DMS53 treated with DMSO at 0.1 percent for 48 hours (cell line): ENCODE measurements around the gene SAMD14.
"Not testable (repeated sequence)": the region's sequence is repeated elsewhere in the genome, so short reads cannot be mapped to it uniquely, and the experiment has no call there.

Experiments
- DNase-seq: peaks from one replicate; lab custom pipeline; 2025; ENCODE audit not compliant: unreplicated experiment; lab: John Stamatoyannopoulos, UW

Gene SAMD14

DNA sequence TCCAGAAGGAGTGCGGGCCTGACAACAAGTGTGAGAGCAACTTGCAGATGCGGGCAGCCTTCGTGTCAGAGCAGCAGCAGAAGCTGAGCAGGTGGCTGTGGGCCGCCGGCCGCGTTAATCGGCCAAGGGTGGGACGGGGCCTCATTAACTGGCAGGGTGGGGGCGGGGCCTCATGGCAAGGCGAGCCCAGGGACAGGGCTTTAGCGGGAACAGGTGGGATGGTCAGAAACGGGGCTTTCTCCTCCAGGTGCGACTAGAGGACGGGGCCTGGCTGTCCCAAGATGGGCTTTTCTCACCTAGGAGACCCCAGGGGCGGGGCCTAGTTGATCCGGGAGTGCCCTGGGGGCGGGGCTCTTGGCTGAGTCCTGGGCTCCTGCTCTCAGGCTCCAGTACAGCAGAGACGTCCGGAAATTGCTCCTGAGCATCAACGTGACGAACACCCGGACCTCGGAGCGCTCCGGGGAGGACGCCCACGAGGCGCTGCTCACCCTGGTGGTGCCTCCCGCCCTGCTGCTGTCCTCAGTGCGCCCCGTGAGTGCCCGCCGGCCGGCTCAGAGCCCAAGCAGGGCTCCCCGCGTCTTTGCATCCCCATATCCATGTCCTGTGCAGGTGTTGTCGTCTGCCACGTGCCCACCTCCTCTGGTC is 53.2 kb downstream of the SAMD14 start:
- DNase-seq: no peak

- DNase-seq: no peak
Measured at GRCh38 chr17:50076221-50076590, 53.8 kb downstream of the SAMD14 start.

DNA sequence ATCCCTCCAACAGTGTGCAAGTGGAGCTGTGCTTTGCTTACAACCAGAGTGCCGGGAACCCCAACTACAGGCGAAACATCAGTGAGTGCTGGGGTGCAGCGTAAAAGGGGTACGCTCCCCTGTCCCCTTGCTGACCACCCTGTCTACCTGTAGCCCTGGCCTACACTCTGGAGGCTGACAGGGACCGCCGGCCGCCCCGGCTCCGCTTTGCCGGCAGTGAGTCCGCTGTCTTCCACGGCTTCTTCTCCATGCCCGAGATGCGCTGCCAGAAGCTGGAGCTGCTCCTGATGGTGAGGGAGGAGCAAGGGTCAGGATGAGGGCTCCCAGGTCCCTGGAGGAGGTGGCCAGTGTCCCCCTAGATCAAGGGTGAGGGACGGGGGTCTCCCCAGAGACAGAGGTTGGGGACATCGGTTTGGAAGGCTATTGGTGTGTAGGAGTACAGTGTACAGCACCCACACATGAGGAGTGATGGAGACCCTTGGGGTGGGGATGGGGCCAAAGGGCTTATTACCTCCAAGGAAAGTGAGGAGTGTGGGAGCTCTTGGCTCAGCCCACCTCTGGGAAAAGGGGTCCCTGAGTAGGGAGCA is 54.4 kb downstream of the SAMD14 start:
- DNase-seq: no peak

DNA sequence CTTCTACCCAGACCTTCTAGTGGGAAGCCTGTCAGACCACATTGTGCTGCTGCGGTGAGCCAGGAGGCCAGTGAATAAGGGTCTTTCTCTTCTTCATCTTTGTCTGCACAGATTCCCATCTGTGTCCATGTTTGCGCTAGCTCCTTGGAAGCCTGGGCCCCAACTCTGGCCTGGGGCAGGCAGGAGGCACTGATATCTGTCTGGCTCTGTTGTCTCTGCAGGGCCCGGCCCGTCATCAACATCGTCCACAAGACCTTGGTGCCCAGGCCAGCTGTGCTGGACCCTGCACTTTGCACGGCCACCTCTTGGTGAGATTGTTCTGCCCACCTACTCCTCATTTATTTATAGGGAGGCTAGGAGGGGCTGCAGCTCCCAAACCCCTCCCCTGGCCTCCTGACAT is 55.7 kb downstream of the SAMD14 start:
- DNase-seq: no peak

- DNase-seq: no peak
Measured at GRCh38 chr17:50072925-50073324, 57.0 kb downstream of the SAMD14 start.

DNA sequence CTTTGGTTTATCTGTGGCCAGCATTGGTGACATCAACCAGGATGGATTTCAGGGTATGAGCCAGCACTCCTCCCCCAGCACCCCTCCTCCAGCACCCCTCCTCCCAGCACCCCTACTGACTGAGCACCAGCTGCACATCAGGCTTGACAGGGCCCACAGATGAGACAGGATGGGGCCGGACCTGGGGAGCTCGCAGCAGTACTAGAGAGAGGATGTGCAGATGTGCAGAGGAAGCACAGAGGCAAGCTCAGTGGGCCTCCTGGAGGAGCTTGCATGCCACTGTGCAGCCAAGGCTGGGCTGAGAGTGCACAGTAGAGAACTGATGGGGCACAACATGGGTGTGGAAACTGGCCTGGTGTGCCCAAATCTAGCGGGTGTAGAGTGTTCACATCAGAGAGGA is 57.8 kb downstream of the SAMD14 start:
- no peak for DNase-seq

DNA sequence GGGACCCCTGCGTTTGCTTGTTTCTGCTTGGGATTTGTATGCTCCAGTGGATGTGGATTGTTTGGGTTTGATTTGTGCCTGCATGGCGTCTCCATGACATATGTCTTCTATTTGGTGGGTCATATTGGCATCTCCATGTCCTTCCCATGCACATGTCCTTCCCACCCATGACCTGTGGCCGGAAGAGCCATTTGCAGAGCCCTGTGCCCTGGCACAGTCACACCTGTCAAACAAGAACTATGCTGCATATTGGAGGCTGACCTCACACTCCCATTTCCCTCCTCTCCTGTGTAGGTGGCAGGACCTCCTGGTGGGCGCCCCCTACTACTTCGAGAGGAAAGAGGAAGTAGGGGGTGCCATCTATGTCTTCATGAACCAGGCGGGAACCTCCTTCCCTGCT is 58.3 kb downstream of the SAMD14 start:
- DNase-seq: no peak

DNA sequence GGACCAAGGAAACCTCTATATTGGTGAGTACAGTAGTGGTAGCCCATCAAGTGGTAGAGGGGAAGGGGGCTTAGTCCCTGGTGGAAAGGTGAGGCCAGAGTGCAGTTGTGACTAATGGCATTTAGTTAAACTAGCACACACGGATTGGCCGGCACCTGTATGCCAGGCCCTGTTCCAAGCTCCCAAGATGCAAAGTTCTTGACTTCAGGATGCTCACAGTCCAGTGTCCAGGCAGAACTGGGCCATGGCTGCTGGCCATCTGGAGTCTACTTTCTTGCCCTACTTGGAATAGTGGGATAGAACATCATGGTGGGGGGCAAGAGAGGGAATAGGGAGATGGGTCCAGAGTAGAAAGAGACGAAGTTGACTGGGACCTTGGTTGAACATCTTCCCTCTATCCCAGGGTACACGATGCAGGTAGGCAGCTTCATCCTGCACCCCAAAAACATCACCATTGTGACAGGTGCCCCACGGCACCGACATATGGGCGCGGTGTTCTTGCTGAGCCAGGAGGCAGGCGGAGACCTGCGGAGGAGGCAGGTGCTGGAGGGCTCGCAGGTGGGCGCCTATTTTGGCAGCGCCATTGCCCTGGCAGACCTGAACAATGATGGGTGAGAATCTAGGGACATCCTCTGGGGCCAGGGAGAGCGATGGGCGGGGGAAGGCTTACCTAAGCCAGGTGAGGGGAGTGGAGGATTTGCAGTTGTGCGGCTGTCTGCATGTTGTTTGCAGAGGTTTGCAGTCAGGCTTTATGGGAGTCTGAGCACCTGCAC is 58.9 kb downstream of the SAMD14 start:
- no peak for DNase-seq

GRCh38 chr17:50067996-50068395 is 62.0 kb downstream of the SAMD14 start:
- no peak for DNase-seq

- no peak for DNase-seq
Measured at GRCh38 chr17:50066995-50067394, 63.0 kb downstream of the SAMD14 start.

DNA sequence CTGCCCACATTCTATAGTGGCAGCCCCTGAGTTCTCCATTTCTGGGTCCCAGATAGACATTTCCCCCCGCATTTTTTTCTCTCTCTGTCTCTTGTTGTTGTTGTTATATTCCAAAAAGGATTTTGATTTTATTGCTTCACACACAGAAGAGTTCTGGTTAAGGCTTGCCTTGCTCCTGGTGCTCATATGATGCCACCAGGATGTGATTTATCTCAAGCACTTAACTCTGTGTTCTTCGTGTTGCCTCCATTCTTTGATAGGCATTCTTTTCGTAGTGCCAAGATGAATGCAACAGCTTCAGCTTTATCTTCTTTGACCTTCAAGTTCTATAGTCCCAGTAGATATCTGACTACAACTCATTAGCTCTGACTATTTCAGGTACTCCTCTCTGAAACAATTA is 64.9 kb downstream of the SAMD14 start:
- no peak for DNase-seq

DNA sequence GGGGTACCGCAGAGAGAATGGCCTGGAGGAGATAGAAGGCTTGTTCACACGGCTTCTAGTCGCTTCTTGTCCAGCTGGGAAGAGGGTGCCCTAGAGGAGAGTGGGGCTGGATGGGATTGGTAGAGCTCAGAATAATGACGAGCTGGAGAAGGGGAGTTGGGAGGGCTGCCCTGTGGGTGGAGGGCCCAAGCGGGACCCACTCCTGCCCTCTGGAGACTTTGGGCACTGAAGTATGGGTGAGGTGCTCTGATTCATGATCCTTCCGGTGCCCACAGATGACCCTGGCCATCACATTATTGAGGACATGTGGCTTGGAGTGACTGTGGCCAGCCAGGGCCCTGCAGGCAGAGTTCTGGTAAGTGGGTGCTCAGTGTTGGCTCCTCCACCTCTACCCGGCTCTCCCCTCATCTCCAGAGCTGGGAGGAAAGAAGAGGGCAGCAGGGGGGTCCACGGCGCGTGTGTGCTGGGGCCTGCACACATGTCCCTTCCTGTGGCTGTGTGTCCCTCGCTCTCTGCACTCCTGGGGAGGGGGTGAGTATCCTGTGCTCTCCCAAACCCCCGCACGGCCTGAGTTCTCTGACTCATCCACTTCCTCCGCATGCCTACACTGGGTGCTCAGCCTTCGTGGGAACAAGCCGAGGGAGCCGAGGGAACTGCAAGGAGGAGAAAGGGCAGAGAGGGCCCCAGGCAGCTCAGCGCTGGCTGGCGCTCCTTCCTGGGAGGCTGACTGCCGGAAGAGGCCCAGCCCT is 65.5 kb downstream of the SAMD14 start:
- no peak for DNase-seq

DNA sequence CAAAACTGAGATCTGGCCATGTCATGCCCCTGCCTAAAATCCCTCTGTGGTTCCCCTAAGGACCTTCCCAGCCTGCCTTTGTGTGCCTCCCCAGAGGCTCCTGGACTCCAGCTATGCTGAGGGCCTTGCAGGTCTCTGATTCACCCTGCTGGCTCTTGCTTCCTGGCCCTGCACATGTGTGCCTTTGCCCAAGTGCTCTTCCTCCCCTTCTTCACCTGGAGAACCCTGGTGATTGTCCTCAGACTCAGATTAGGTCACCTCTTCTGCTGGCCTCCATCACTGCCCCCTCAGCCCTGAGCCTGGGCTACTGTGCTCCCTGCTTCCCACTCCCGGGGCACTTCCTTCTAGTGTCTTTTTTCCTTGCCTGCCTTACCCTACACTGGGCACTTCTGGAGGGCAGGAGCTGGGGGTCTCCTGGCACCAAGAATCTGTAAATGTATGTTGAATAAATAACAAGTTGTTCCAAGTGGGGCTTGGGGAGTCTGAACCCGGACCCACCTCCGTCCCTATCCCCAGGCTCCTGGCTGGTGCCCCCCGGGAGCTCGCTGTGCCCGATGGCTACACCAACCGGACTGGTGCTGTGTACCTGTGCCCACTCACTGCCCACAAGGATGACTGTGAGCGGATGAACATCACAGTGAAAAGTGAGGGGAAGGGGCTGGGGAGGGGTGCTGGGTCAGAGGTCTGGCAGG is 66.3 kb downstream of the SAMD14 start:
- DNase-seq: no peak

- no peak for DNase-seq
Measured at GRCh38 chr17:50062293-50063243, 67.4 kb downstream of the SAMD14 start.

- not testable (repeated sequence) for DNase-seq
Measured at GRCh38 chr17:50061713-50062045, 68.3 kb downstream of the SAMD14 start.

DNA sequence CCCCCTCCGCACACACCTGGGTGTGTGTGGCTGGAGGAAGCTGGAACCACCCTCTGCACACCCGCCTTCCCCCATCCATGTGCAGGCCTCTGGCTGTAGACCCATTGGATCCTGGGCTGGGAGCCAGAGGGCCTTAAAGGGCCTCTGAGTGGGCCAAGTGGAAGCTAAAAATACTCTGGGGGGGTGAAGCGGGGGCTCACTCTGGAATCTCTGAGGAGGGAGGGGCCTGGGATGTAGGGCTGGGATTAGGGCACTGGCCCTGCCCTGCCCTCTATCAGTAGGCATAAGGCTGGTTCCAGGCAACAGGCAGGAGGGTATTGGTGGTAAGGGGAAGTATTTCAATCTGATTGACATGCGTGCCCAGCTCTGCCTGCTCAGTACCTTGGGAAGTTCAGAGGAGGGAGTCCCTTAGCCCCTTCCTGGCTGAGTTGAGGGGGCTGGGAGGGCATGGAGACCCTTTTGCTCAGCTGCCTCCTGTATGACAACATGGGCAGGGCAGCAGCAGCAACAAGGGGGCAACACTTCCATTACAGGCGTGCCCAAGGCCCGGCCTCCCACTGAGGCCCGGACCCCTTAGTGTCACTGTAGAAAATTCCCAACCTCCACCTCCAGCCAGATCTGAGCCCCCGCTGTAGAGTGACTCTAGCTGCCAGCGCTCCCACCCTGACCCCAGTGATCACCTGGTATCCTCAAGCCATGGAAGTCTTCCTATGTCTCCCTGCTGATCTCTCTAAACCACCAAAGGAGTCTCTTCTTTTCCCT is 68.8 kb downstream of the SAMD14 start:
- no peak for DNase-seq
